D341Med (cell line): ENCODE results near the gene MT1HL1.
"Not testable (repeated sequence)": the region's sequence is repeated elsewhere in the genome, so short reads cannot be mapped to it uniquely, and the experiment has no call there.

Source experiments
- DNase-seq: peaks from one replicate; pipeline ENCODE4 v3.0.0; 2012; ENCODE audit warnings: low spot score

MT1HL1 gene

GRCh38 chr1:236978740-236979139 is 25.5 kb downstream of the MT1HL1 start:
- no peak for DNase-seq

GRCh38 chr1:236975461-236975860 is 28.8 kb downstream of the MT1HL1 start:
- no peak for DNase-seq

- DNase-seq = not testable (repeated sequence)
These were observed 30.2 kb downstream of the MT1HL1 start for GRCh38 chr1:236974025-236974424.

GRCh38 chr1:236966636-236967035 is 37.6 kb downstream of the MT1HL1 start:
- no peak for DNase-seq

GRCh38 chr1:236963920-236964319 is 40.3 kb downstream of the MT1HL1 start:
- no peak for DNase-seq

GRCh38 chr1:236959112-236959511 is 45.1 kb downstream of the MT1HL1 start:
- no peak for DNase-seq

- no peak for DNase-seq
These were observed 47.0 kb downstream of the MT1HL1 start for GRCh38 chr1:236957235-236957634.
